Renal cortex interstitium (tissue), 15 donors: ENCODE measurements around the gene CENPC. TPM values are rescaled to one million over a fixed set of nuclear protein-coding genes. Genes with fewer than 3 reads are reported as not detected.

ENCODE experiments used
- DNase-seq, 11 donors: peaks; one replicate each; pipeline ENCODE4 v3.0.0-alpha.2; 2013; ENCODE audit warnings: low read depth in 9 of 11, low spot score in 4 of 11; ENCODE audit errors: extremely low read depth in 1 of 11
- long read RNA-seq, 16 experiments: transcript quantifications; one replicate each; lab custom pipeline, GENCODE V29; 2026
- polyA plus RNA-seq, 3 donors: library from polyadenylated mRNA; unstranded; fragments of 120-200 nt; gene quantifications; one replicate each; pipeline ENCODE4 v1.2.1, GENCODE V29; 2013; ENCODE audit not compliant: insufficient read length in 3 of 3

CENPC gene
- polyA plus RNA-seq = 10 to 100 TPM; 25.4 to 33.7 (median 28.8) TPM
- long read RNA-seq, donor 1 = 0 reads
- long read RNA-seq, donor 2 = 0 reads
- long read RNA-seq, donor 3, full-length matches to known transcripts = 3 of 3 reads
- long read RNA-seq, donor 3, partial matches to known transcripts = 0 of 3 reads
- long read RNA-seq, donor 3, other reads (novel, unspliced or antisense) = 0 of 3 reads
- long read RNA-seq, donor 4, full-length matches to known transcripts = 3 of 3 reads
- long read RNA-seq, donor 4, partial matches to known transcripts = 0 of 3 reads
- long read RNA-seq, donor 4, other reads (novel, unspliced or antisense) = 0 of 3 reads
- long read RNA-seq, donor 5 = 0 reads
- long read RNA-seq, donor 6, partial matches to known transcripts = 7 of 7 reads
- long read RNA-seq, donor 6, other reads (novel, unspliced or antisense) = 0 of 7 reads
- long read RNA-seq, donor 7 = 0 reads
- long read RNA-seq, donor 8 = 0 reads
- long read RNA-seq, donor 9, full-length matches to known transcripts = 1 of 1 reads
- long read RNA-seq, donor 9, partial matches to known transcripts = 0 of 1 reads
- long read RNA-seq, donor 9, other reads (novel, unspliced or antisense) = 0 of 1 reads
- long read RNA-seq, donor 10, full-length matches to known transcripts = 1 of 1 reads
- long read RNA-seq, donor 10, partial matches to known transcripts = 0 of 1 reads
- long read RNA-seq, donor 10, other reads (novel, unspliced or antisense) = 0 of 1 reads
- long read RNA-seq, donor 11, full-length matches to known transcripts = 1 of 1 reads
- long read RNA-seq, donor 11, partial matches to known transcripts = 0 of 1 reads
- long read RNA-seq, donor 11, other reads (novel, unspliced or antisense) = 0 of 1 reads
- long read RNA-seq, donor 12 = 0 reads
- long read RNA-seq, donor 13 = 0 reads
- long read RNA-seq, donor 14, full-length matches to known transcripts = 1 of 1 reads
- long read RNA-seq, donor 14, partial matches to known transcripts = 0 of 1 reads
- long read RNA-seq, donor 14, other reads (novel, unspliced or antisense) = 0 of 1 reads
- long read RNA-seq, donor 15 = 0 reads
- long read RNA-seq, donor 16, full-length matches to known transcripts = 4 of 22 reads
- long read RNA-seq, donor 16, partial matches to known transcripts = 18 of 22 reads
- long read RNA-seq, donor 16, other reads (novel, unspliced or antisense) = 0 of 22 reads

GRCh38 chr4:67545199-67546003 lies at the start of gene CENPC:
Gene CENPC (minus strand): TSS chr4:67545503. CDS start chr4:67545355, 148 bp downstream.
- DNase-seq = peak; percentile 84 to 97 (median 94)

GRCh38 chr4:67593741-67594175 lies 48.5 kb upstream of the CENPC start:
- no peak for DNase-seq

- DNase-seq = no peak
These were observed 41.9 kb upstream of the CENPC start for GRCh38 chr4:67587156-67587555.

- no peak for DNase-seq
These were observed 39.2 kb upstream of the CENPC start for GRCh38 chr4:67584496-67584895.

GRCh38 chr4:67581913-67582312 lies 36.6 kb upstream of the CENPC start:
- no peak for DNase-seq

- DNase-seq = no peak
These were observed 36.0 kb upstream of the CENPC start for GRCh38 chr4:67581208-67581857.

GRCh38 chr4:67580577-67580976 lies 35.3 kb upstream of the CENPC start:
- no peak for DNase-seq

GRCh38 chr4:67576538-67576937 lies 31.2 kb upstream of the CENPC start:
- no peak for DNase-seq

- DNase-seq = no peak
These were observed 30.8 kb upstream of the CENPC start for GRCh38 chr4:67576059-67576466.

GRCh38 chr4:67575232-67576058 lies 30.1 kb upstream of the CENPC start:
- peak in 9 of 11 donors; percentile 9 to 43 (median 18) for DNase-seq

- DNase-seq = no peak
These were observed 27.9 kb upstream of the CENPC start for GRCh38 chr4:67573193-67573592.

GRCh38 chr4:67571975-67572374 lies 26.7 kb upstream of the CENPC start:
- no peak for DNase-seq

GRCh38 chr4:67570537-67570936 lies 25.2 kb upstream of the CENPC start:
- DNase-seq = no peak

GRCh38 chr4:67568820-67569219 lies 23.5 kb upstream of the CENPC start:
- no peak for DNase-seq

- DNase-seq = no peak
These were observed 21.0 kb upstream of the CENPC start for GRCh38 chr4:67566335-67566734.

GRCh38 chr4:67565284-67565683 lies 20.0 kb upstream of the CENPC start:
- no peak for DNase-seq

GRCh38 chr4:67558493-67558892 lies 13.2 kb upstream of the CENPC start, which contains the start of gene STAP1:
Gene STAP1 (plus strand): TSS chr4:67558727. CDS start chr4:67558810, 83 bp downstream.
- no peak for DNase-seq
